Thyroid gland (tissue), 4 donors: ENCODE data around the gene ALKBH3. TPM values are rescaled to one million over a fixed set of nuclear protein-coding genes. Genes with fewer than 3 reads are reported as not detected.

Experiments used
- DNase-seq, 2 donors: peaks; one replicate each; pipeline ENCODE4 v3.0.0-alpha.2; 2019
- H3K27ac ChIP-seq, 3 donors: fragments of 200-600 bp; sonication (generic); 1 replicate in 2 of 3; 2 replicates in 1 of 3; pipeline ENCODE4 v1.5.1; 2016 to 2019; ENCODE audit warnings: mild to moderate bottlenecking in 1 of 3, moderate library complexity in 1 of 3
- H3K27me3 ChIP-seq: fragments of 200-600 bp; sonication (generic); one replicate; pipeline ENCODE4 v1.5.1; 2019
- H3K36me3 ChIP-seq, 2 donors: fragments of 200-600 bp; sonication (generic); one replicate each; pipeline ENCODE4 v1.5.1; 2016 to 2019
- H3K4me1 ChIP-seq, 2 donors: fragments of 200-600 bp; sonication (generic); one replicate each; pipeline ENCODE4 v1.5.1; 2017 to 2019
- H3K4me3 ChIP-seq, 3 donors: fragments of 200-600 bp; sonication (generic); replicated peaks in 1 of 3; 1 replicate in 2 of 3; 2 replicates in 1 of 3; pipeline ENCODE4 v1.5.1; 2016; ENCODE audit warnings: mild to moderate bottlenecking in 1 of 3
- H3K9me3 ChIP-seq: fragments of 200-600 bp; sonication (generic); one replicate; pipeline ENCODE4 v1.5.1; 2017
- CTCF ChIP-seq, 6 experiments: fragments of 200-600 bp in 3 of 6; fragments of 450-650 bp in 3 of 6; sonication (generic) in 3 of 6; IDR thresholded peaks; one replicate each; pipeline ENCODE4 v1.5.1; 2016 to 2019; ENCODE audit warnings: antibody characterized with exemption in 6 of 6, mild to moderate bottlenecking in 2 of 6, inconsistent platforms in 1 of 6, moderate library complexity in 1 of 6
- POLR2A ChIP-seq, 2 donors: fragments of 450-650 bp; IDR thresholded peaks; one replicate each; pipeline ENCODE4 v1.6.1; 2017; ENCODE audit warnings: antibody characterized with exemption in 2 of 2, mild to moderate bottlenecking in 2 of 2, moderate library complexity in 1 of 2
- WGBS, 2 donors: methylation state at CpG; one replicate each; pipeline ENCODE4 v1.1.5; 2017; 5-methylcytosine and 5-hydroxymethylcytosine counted together
- intact Hi-C: fragments of 100-400 bp; cut with DNase I; formaldehyde crosslinking; loops from one replicate; pipeline ENCODE4 v1.15.1; 2023
- total RNA-seq, 4 donors: library from RNA; depleted of rRNA; stranded (reverse); fragments of >200 nt; gene quantifications; one replicate each; pipeline ENCODE4 v1.2.3, GENCODE V29; 2016

ALKBH3 gene
- 10 to 100 TPM; 32.6 to 44.3 (median 40.4) TPM for total RNA-seq

GRCh38 chr11:43880640-43881159 is at the start of gene ALKBH3:
TSS of gene ALKBH3 (plus strand) at chr11:43880831. CDS start at chr11:43882653, 1,822 bp downstream.
- intact Hi-C loops = no loop called here
- 0 to 1% methylated on average over 13 to 17 of the region's 36 CpGs for WGBS, 2 donors
- peak; percentile 91 for DNase-seq
- H3K36me3 ChIP-seq = peaks cover 10 to 20% of the 10 kb centered on the region in 2 donors
- no peaks in the 10 kb centered on the region for H3K27me3 ChIP-seq
- TF ChIP-seq POLR2A (IDR thresholded peaks at IDR 0.05) = peak in 1 of 2 donors; percentile 33
- peak in 2 of 6 experiments; percentile 18 to 24 for TF ChIP-seq CTCF (IDR thresholded peaks at IDR 0.05)
- H3K27ac ChIP-seq = peak within 1 kb of the TSS in 1 of 3 donors; percentile 75
- H3K4me3 ChIP-seq = peak within 1 kb of the TSS; percentile 56 to 62 (median 56)
- peaks cover 10 to 16% of the 10 kb centered on the region in 2 donors for H3K4me1 ChIP-seq
- H3K9me3 ChIP-seq = no peaks in the 10 kb centered on the region

GRCh38 chr11:43830928-43831440 is 49.6 kb upstream of the ALKBH3 start:
- no peaks in the 10 kb centered on the region for H3K4me1 ChIP-seq
- H3K9me3 ChIP-seq = no peaks in the 10 kb centered on the region
- peaks cover 0 to 4% of the 10 kb centered on the region in 2 donors for H3K36me3 ChIP-seq
- no peak overlapping the region for H3K4me3 ChIP-seq
- H3K27ac ChIP-seq = no peak overlapping the region
- TF ChIP-seq POLR2A (IDR thresholded peaks at IDR 0.05) (no peak), CTCF (IDR thresholded peaks at IDR 0.05) (no peak)
- intact Hi-C loops = no loop called here
- 72 to 85% methylated on average over 5 of the region's 5 CpGs for WGBS, 2 donors
- H3K27me3 ChIP-seq = no peaks in the 10 kb centered on the region
- DNase-seq = no peak

GRCh38 chr11:43832536-43832935 is 48.1 kb upstream of the ALKBH3 start:
- intact Hi-C loops = no loop called here
- Histone ChIP-seq H3K27ac (no peak overlapping the region), H3K4me3 (no peak overlapping the region), H3K9me3 (no peaks in the 10 kb centered on the region), H3K4me1 (no peaks in the 10 kb centered on the region), H3K36me3 (peaks cover 0 to 4% of the 10 kb centered on the region in 2 donors), H3K27me3 (no peaks in the 10 kb centered on the region)
- 98% methylated on average over 4 of the region's 4 CpGs for WGBS, 2 donors
- TF ChIP-seq CTCF (IDR thresholded peaks at IDR 0.05) (no peak), POLR2A (IDR thresholded peaks at IDR 0.05) (no peak)
- no peak for DNase-seq

GRCh38 chr11:43833657-43834073 is 47.0 kb upstream of the ALKBH3 start:
- Histone ChIP-seq H3K27me3 (no peaks in the 10 kb centered on the region), H3K4me1 (no peaks in the 10 kb centered on the region), H3K4me3 (no peak overlapping the region), H3K27ac (no peak overlapping the region), H3K36me3 (peaks cover 0 to 4% of the 10 kb centered on the region in 2 donors), H3K9me3 (no peaks in the 10 kb centered on the region)
- intact Hi-C loops = no loop called here
- 87 to 91% methylated on average over 1 of the region's 1 CpG for WGBS, 2 donors
- TF ChIP-seq POLR2A (IDR thresholded peaks at IDR 0.05) (no peak), CTCF (IDR thresholded peaks at IDR 0.05) (no peak)
- no peak for DNase-seq

- Histone ChIP-seq H3K4me3 (no peak overlapping the region), H3K27ac (no peak overlapping the region), H3K27me3 (no peaks in the 10 kb centered on the region), H3K4me1 (no peaks in the 10 kb centered on the region), H3K36me3 (peaks cover 0 to 4% of the 10 kb centered on the region in 2 donors), H3K9me3 (no peaks in the 10 kb centered on the region)
- WGBS, 2 donors = 94 to 97% methylated on average over 2 of the region's 2 CpGs
- no peak for DNase-seq
- TF ChIP-seq CTCF (IDR thresholded peaks at IDR 0.05) (no peak), POLR2A (IDR thresholded peaks at IDR 0.05) (no peak)
- intact Hi-C loops = no loop called here
These were observed 46.3 kb upstream of the ALKBH3 start for GRCh38 chr11:43834286-43834685.
